ENCODE results near the gene MOK.

The MOK gene

DNA sequence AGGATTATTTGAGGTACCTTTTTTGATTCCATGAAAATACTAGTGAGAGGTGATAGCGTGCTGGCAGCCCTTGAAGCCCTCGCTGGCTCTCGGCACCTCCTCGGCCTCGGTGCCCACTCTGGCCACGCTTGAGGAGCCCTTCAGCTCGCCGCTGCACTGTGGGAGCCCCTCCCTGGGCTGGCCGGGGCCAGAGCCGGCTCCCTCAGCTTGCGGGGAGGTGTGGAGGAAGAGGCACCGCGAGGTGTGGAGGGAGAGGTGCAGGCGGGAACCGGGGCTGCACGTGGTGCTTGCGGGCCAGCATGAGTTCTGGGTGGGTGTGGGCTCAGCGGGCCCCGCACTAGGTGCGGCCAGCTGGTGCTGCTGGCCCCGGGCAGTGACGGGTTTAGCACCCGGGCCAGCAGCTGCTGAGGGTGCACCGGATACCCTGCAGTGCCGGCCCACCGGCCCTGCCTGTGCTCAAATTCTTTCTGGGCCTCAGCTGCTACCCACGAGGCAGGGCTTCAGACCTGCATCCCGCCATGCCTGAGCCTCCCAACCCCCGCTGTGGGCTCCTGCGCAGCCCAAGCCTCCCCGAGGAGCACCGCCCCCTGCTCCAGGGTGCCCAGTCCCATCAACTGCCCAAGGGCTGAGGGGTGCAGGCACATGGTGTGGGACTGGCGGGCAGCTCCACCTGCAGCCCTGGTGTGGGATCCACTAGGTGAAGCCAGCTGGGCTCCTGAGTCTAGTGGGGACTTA lies 7.4 kb downstream of the MOK start:
- Mint-ChIP-seq H3K4me1 (peaks cover 8% of the 10 kb centered on the region), H3K36me3 (ENCODE audit: low read depth) (peaks cover 6% of the 10 kb centered on the region), H3K27me3 (ENCODE audit: low read depth) (no peaks in the 10 kb centered on the region), H3K9me3 (no peaks in the 10 kb centered on the region), H3K27ac (no peak overlapping the region), H3K4me3 (no peak overlapping the region)
- no peak for TF ChIP-seq CTCF (IDR thresholded peaks at IDR 0.05; ENCODE audit: unreplicated experiment in 3 of 3)

GRCh38 chr14:102295270-102295669 lies 9.7 kb downstream of the MOK start:
- Mint-ChIP-seq H3K4me3 (no peak overlapping the region), H3K27me3 (ENCODE audit: low read depth) (no peaks in the 10 kb centered on the region), H3K36me3 (ENCODE audit: low read depth) (peaks cover 6% of the 10 kb centered on the region), H3K27ac (peak overlapping the region; percentile 44 to 74 (median 57)), H3K9me3 (no peaks in the 10 kb centered on the region), H3K4me1 (peaks cover 8% of the 10 kb centered on the region)
- TF ChIP-seq CTCF (IDR thresholded peaks at IDR 0.05; ENCODE audit: unreplicated experiment in 3 of 3) = peak in 2 of 3 experiments; percentile 13 to 29

GRCh38 chr14:102293781-102294180 lies 11.2 kb downstream of the MOK start:
- H3K4me3 Mint-ChIP-seq = no peak overlapping the region
- H3K27me3 Mint-ChIP-seq (ENCODE audit: low read depth) = no peaks in the 10 kb centered on the region
- H3K9me3 Mint-ChIP-seq = no peaks in the 10 kb centered on the region
- TF ChIP-seq CTCF (IDR thresholded peaks at IDR 0.05; ENCODE audit: unreplicated experiment in 3 of 3) = no peak
- peaks cover 2% of the 10 kb centered on the region for H3K36me3 Mint-ChIP-seq (ENCODE audit: low read depth)
- H3K27ac Mint-ChIP-seq = peak overlapping the region in 1 of 3 experiments; percentile 77
- H3K4me1 Mint-ChIP-seq = peaks cover 8% of the 10 kb centered on the region

GRCh38 chr14:102292441-102292840 lies 12.5 kb downstream of the MOK start:
- Mint-ChIP-seq H3K27ac (no peak overlapping the region), H3K36me3 (ENCODE audit: low read depth) (no peaks in the 10 kb centered on the region), H3K27me3 (ENCODE audit: low read depth) (no peaks in the 10 kb centered on the region), H3K9me3 (no peaks in the 10 kb centered on the region), H3K4me3 (no peak overlapping the region), H3K4me1 (peaks cover 8% of the 10 kb centered on the region)
- TF ChIP-seq CTCF (IDR thresholded peaks at IDR 0.05; ENCODE audit: unreplicated experiment in 3 of 3) = no peak

- Mint-ChIP-seq H3K36me3 (ENCODE audit: low read depth) (no peaks in the 10 kb centered on the region), H3K4me3 (no peak overlapping the region), H3K9me3 (no peaks in the 10 kb centered on the region), H3K27ac (no peak overlapping the region), H3K4me1 (no peaks in the 10 kb centered on the region), H3K27me3 (ENCODE audit: low read depth) (no peaks in the 10 kb centered on the region)
- no peak for TF ChIP-seq CTCF (IDR thresholded peaks at IDR 0.05; ENCODE audit: unreplicated experiment in 3 of 3)
These were observed 16.8 kb downstream of the MOK start for GRCh38 chr14:102288139-102288538.

DNA sequence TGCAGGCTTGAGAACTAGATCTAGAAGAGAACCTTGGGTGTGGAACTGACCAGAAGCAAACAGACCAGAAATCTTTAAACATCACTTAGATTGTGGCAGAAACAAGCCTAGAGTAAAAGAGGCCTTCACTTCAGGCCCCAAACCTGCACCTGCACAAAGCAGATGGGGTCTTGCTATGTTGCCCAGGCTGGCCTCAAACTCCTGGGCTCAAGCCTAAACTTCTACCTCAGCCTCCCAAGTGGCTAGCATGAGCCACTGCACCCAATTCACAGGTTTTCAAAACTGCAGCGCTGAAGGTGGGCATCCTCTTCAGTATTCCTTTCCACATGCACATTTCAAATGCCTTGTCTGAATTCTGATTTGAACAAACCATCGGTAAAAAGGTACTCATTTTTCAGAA lies 19.9 kb downstream of the MOK start:
- H3K4me1 Mint-ChIP-seq = no peaks in the 10 kb centered on the region
- peaks cover 4% of the 10 kb centered on the region for H3K36me3 Mint-ChIP-seq (ENCODE audit: low read depth)
- no peak overlapping the region for H3K4me3 Mint-ChIP-seq
- TF ChIP-seq CTCF (IDR thresholded peaks at IDR 0.05; ENCODE audit: unreplicated experiment in 3 of 3) = no peak
- H3K27me3 Mint-ChIP-seq (ENCODE audit: low read depth) = no peaks in the 10 kb centered on the region
- no peak overlapping the region for H3K27ac Mint-ChIP-seq
- H3K9me3 Mint-ChIP-seq = no peaks in the 10 kb centered on the region

Measured in nephron (organoid).